Adrenal gland (tissue), 5 donors: ENCODE results near the gene TNMD.

ENCODE experiments used
- CTCF ChIP-seq, 6 experiments: fragments of 450-650 bp in 4 of 6; fragments of 200-600 bp in 2 of 6; sonication (generic) in 1 of 6; IDR thresholded peaks; 1 replicate in 5 of 6; 2 replicates in 1 of 6; pipeline versions ENCODE4 v1.5.1 to v1.8.0; 2016 to 2021; ENCODE audit warnings: antibody characterized with exemption in 6 of 6, mild to moderate bottlenecking in 2 of 6, moderate library complexity in 1 of 6
- POLR2A ChIP-seq, 2 donors: fragments of 450-650 bp; IDR thresholded peaks; one replicate each; pipeline ENCODE4 v1.6.1; 2017; ENCODE audit warnings: antibody characterized with exemption in 2 of 2, mild to moderate bottlenecking in 2 of 2, moderate library complexity in 1 of 2
- donor health status: DM: no; HTN: no; CAD: no.

- TF ChIP-seq CTCF (IDR thresholded peaks at IDR 0.05) (no peak), POLR2A (IDR thresholded peaks at IDR 0.05) (no peak)
These were observed 16.0 kb downstream of the TNMD start for GRCh38 chrX:100600758-100601157.
